NCI-H187 treated with DMSO at 0.1 percent for 48 hours (cell line): ENCODE measurements around the gene TRRAP.
"Not testable (repeated sequence)": the region's sequence is repeated elsewhere in the genome, so short reads cannot be mapped to it uniquely, and the experiment has no call there.

ENCODE experiments used
- DNase-seq: peaks from one replicate; lab custom pipeline; 2025; lab: John Stamatoyannopoulos, UW

TRRAP gene

GRCh38 chr7:99030457-99030856 is 152.1 kb downstream of the TRRAP start:
- no peak for DNase-seq

GRCh38 chr7:99030951-99031350 is 152.6 kb downstream of the TRRAP start:
- no peak for DNase-seq

- no peak for DNase-seq
Measured at GRCh38 chr7:99031496-99031895, 153.2 kb downstream of the TRRAP start.

GRCh38 chr7:99032928-99033327 is 154.6 kb downstream of the TRRAP start:
- no peak for DNase-seq

GRCh38 chr7:99033765-99034164 is 155.4 kb downstream of the TRRAP start:
- no peak for DNase-seq

- DNase-seq = no peak
Measured at GRCh38 chr7:99034932-99035722, 156.8 kb downstream of the TRRAP start.

- DNase-seq = no peak
Measured at GRCh38 chr7:99035723-99036545, 157.6 kb downstream of the TRRAP start.

- DNase-seq = no peak
Measured at GRCh38 chr7:99036546-99037111, 158.3 kb downstream of the TRRAP start.

GRCh38 chr7:99037327-99037940 is 159.1 kb downstream of the TRRAP start:
- no peak for DNase-seq

GRCh38 chr7:99038086-99038855 is 159.9 kb downstream of the TRRAP start:
- DNase-seq = no peak

- no peak for DNase-seq
Measured at GRCh38 chr7:99039384-99039891, 161.1 kb downstream of the TRRAP start.

- DNase-seq = peak; percentile 5
Measured at GRCh38 chr7:99040104-99040958, 162.0 kb downstream of the TRRAP start.

- DNase-seq = no peak
Measured at GRCh38 chr7:99041526-99041925, 163.2 kb downstream of the TRRAP start.

GRCh38 chr7:99042957-99043356 is 164.6 kb downstream of the TRRAP start:
- DNase-seq = no peak

- not testable (repeated sequence) for DNase-seq
Measured at GRCh38 chr7:99044858-99045257, 166.5 kb downstream of the TRRAP start.

GRCh38 chr7:99046262-99046661 is 167.9 kb downstream of the TRRAP start:
- DNase-seq = not testable (repeated sequence)

GRCh38 chr7:99046722-99047121 is 168.4 kb downstream of the TRRAP start:
- DNase-seq = no peak

- no peak for DNase-seq
Measured at GRCh38 chr7:99047526-99048077, 169.3 kb downstream of the TRRAP start.

GRCh38 chr7:99050971-99051370 is 172.6 kb downstream of the TRRAP start:
- DNase-seq = no peak

- DNase-seq = no peak
Measured at GRCh38 chr7:99054781-99055180, 176.4 kb downstream of the TRRAP start.
